ENCODE results near the gene SMAD9. TPM values are rescaled to one million over a fixed set of nuclear protein-coding genes. Genes with fewer than 3 reads are reported as not detected.

SMAD9 gene
- total RNA-seq, 2 experiments from 2014 or later: not detected

- CTCF ChIA-PET: no interaction called here
- ATAC-seq (no peak), DNase-seq (no peak)
- Mint-ChIP-seq H3K36me3 (no peaks in the 10 kb centered on the region), H3K9me3 (ENCODE audit: low read depth) (no peaks in the 10 kb centered on the region), H3K27ac (no peak overlapping the region), H3K4me1 (peaks cover 9% of the 10 kb centered on the region), H3K27me3 (peaks cover 75% of the 10 kb centered on the region), H3K4me3 (no peak overlapping the region)
These were observed 1.5 kb downstream of the SMAD9 start for GRCh38 chr13:36918246-36919131.

GRCh38 chr13:36917311-36917710 lies 2.7 kb downstream of the SMAD9 start:
- ATAC-seq (no peak), DNase-seq (no peak)
- CTCF ChIA-PET: no interaction called here
- Mint-ChIP-seq H3K4me3 (no peak overlapping the region), H3K27me3 (peaks cover 68% of the 10 kb centered on the region), H3K36me3 (no peaks in the 10 kb centered on the region), H3K27ac (no peak overlapping the region), H3K9me3 (ENCODE audit: low read depth) (no peaks in the 10 kb centered on the region), H3K4me1 (peaks cover 9% of the 10 kb centered on the region)

DNA sequence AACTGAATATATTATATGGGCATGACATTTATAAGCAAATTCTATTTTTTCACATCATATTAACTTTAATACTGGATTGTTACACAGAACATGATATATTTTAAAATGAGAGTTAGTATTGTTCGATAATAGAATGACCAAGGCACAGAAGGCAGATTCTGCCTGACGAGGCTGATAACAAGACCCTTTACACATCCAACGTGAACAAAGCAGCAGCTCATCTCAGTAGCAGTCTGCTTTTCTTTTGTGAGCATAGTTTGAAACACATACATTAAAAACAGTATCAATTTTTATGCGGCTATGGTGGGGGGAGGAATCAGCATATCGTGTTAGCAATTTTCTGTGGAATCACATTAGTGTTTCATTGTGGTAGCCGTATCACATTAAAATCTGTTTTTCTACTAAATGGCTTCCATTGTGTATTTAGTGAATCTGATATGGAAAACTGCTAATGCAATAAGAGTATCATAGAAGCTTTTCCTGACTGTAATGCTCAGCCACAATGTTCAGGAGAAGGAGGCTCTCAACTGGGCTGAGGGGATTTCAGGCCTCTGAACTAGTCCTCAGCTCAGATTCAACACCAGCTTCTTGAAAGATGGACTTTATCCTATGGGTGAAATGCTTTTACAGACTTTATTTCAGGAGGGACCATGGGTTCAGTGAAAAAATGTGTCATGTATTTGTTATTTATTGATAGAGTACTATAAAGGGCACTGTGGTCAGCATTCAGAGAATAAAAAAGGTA lies 4.0 kb downstream of the SMAD9 start:
- Mint-ChIP-seq H3K36me3 (no peaks in the 10 kb centered on the region), H3K9me3 (ENCODE audit: low read depth) (no peaks in the 10 kb centered on the region), H3K27ac (no peak overlapping the region), H3K27me3 (peaks cover 62% of the 10 kb centered on the region), H3K4me3 (no peak overlapping the region), H3K4me1 (peaks cover 9% of the 10 kb centered on the region)
- DNase-seq (no peak), ATAC-seq (no peak)
- CTCF ChIA-PET: no interaction called here

- H3K4me3 Mint-ChIP-seq: no peak overlapping the region
- H3K9me3 Mint-ChIP-seq (ENCODE audit: low read depth): no peaks in the 10 kb centered on the region
- DNase-seq (no peak), ATAC-seq (no peak)
- CTCF ChIA-PET: no interaction called here
- peaks cover 55% of the 10 kb centered on the region for H3K27me3 Mint-ChIP-seq
- H3K36me3 Mint-ChIP-seq: no peaks in the 10 kb centered on the region
- no peak overlapping the region for H3K27ac Mint-ChIP-seq
- peaks cover 7% of the 10 kb centered on the region for H3K4me1 Mint-ChIP-seq
These were observed 4.9 kb downstream of the SMAD9 start for GRCh38 chr13:36915106-36915505.

- CTCF ChIA-PET: no interaction called here
- Mint-ChIP-seq H3K9me3 (ENCODE audit: low read depth) (no peaks in the 10 kb centered on the region), H3K27ac (no peak overlapping the region), H3K4me3 (no peak overlapping the region), H3K27me3 (peaks cover 55% of the 10 kb centered on the region), H3K4me1 (peaks cover 7% of the 10 kb centered on the region), H3K36me3 (no peaks in the 10 kb centered on the region)
- ATAC-seq (no peak), DNase-seq (no peak)
These were observed 5.4 kb downstream of the SMAD9 start for GRCh38 chr13:36914648-36915047.

DNA sequence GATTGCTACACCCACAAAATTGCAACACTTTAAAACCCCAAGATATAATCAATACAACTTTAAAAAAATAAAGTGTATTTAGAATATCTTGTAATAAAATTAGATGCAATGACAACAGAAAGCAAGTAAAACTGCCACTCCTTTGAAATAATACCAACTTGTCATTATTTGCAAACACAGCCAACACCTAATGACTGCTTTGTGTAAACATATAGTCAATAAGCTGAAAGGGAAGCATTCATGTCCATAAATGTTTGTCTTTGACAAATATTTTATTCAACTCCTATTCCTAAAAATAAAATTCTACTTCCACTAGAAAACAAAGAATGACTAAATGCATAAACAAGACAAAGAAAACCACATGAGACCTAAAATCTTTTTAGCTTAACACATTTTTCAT lies 6.6 kb downstream of the SMAD9 start:
- Mint-ChIP-seq H3K36me3 (no peaks in the 10 kb centered on the region), H3K4me1 (no peaks in the 10 kb centered on the region), H3K27me3 (peaks cover 45% of the 10 kb centered on the region), H3K27ac (no peak overlapping the region), H3K4me3 (no peak overlapping the region), H3K9me3 (ENCODE audit: low read depth) (no peaks in the 10 kb centered on the region)
- DNase-seq (no peak), ATAC-seq (no peak)
- CTCF ChIA-PET: no interaction called here

- Mint-ChIP-seq H3K4me3 (no peak overlapping the region), H3K36me3 (no peaks in the 10 kb centered on the region), H3K4me1 (no peaks in the 10 kb centered on the region), H3K27me3 (peaks cover 41% of the 10 kb centered on the region), H3K27ac (no peak overlapping the region), H3K9me3 (ENCODE audit: low read depth) (no peaks in the 10 kb centered on the region)
- no peak for DNase-seq
- CTCF ChIA-PET: no interaction called here
- no peak for ATAC-seq
These were observed 7.1 kb downstream of the SMAD9 start for GRCh38 chr13:36912973-36913372.

DNA sequence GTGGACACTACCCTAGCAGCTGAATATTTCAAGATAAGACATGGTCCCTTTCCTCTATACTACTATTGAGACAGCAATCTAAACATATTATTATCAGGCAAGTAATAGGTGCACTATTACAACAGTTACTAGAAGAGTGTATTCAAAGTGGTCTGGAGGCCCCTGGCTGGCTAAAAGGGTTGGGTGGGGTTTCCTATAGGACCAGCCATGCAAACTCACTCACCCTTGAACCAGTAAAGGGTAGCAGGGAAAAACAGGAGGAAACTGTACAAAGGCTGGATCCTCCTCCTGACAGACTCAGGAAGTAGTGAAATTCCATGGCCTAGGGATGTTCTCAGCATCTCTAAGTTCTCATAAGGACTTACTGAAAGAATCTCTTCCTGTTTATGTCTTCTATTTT lies 7.7 kb downstream of the SMAD9 start:
- H3K4me1 Mint-ChIP-seq: no peaks in the 10 kb centered on the region

DNA sequence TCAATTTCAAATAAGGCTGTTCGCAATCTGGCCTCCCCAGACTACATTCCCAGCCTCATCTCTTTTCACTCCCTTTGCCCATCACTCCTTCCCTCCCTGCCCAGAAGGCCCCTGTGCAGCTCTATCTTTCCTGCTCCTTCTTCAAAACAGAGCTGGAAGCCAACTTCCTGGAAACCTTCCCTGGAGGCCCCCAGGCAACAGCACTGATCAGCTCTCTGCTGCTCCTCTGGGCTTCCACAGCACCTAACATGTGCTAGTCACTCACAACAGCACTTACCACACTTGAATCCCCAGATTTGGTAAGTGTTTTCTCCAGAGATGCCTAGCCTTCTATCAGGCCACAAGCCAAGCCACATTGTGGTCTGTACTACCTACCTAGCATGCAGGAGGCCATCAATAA lies 9.5 kb downstream of the SMAD9 start:
- no peaks in the 10 kb centered on the region for H3K9me3 Mint-ChIP-seq (ENCODE audit: low read depth)
- H3K27me3 Mint-ChIP-seq: peaks cover 28% of the 10 kb centered on the region
- H3K4me3 Mint-ChIP-seq: no peak overlapping the region
- CTCF ChIA-PET: no interaction called here
- ATAC-seq: no peak
- no peaks in the 10 kb centered on the region for H3K4me1 Mint-ChIP-seq
- no peak for DNase-seq
- no peaks in the 10 kb centered on the region for H3K36me3 Mint-ChIP-seq
- H3K27ac Mint-ChIP-seq: peak overlapping the region; percentile 9

More for the DNA sequence above, 7.7 kb downstream of the SMAD9 start:
- DNase-seq (no peak), ATAC-seq (no peak)
- H3K4me3 Mint-ChIP-seq: no peak overlapping the region
- H3K9me3 Mint-ChIP-seq (ENCODE audit: low read depth): no peaks in the 10 kb centered on the region
- H3K27me3 Mint-ChIP-seq: peaks cover 38% of the 10 kb centered on the region
- H3K36me3 Mint-ChIP-seq: no peaks in the 10 kb centered on the region
- no peak overlapping the region for H3K27ac Mint-ChIP-seq
- CTCF ChIA-PET: no interaction called here

DNA sequence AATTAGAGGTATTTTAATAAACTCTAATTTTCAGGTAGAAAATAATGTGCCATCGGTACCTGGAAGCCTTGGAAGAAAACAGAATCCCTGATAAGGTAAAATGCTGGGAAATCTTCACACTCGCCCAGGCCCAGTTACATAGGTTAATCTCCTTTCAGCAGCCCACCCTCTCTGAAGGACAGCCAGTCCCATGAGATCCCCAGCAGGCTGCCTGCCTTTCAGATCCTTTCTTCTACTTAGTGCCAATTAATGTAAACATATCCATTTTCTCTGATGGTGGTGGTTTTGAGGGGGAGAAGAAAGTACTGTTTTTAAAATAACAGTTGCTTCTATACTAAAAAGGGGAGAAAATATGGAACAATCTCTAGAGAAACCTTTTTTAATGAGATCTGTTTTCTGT lies 12.2 kb downstream of the SMAD9 start:
- no peak overlapping the region for H3K27ac Mint-ChIP-seq
- peaks cover 22% of the 10 kb centered on the region for H3K27me3 Mint-ChIP-seq
- no peaks in the 10 kb centered on the region for H3K36me3 Mint-ChIP-seq
- no peak overlapping the region for H3K4me3 Mint-ChIP-seq
- no peak for DNase-seq
- no peaks in the 10 kb centered on the region for H3K4me1 Mint-ChIP-seq
- H3K9me3 Mint-ChIP-seq (ENCODE audit: low read depth): no peaks in the 10 kb centered on the region
- CTCF ChIA-PET: no interaction called here
- no peak for ATAC-seq

GRCh38 chr13:36907266-36907665 lies 12.8 kb downstream of the SMAD9 start:
- Mint-ChIP-seq H3K4me3 (no peak overlapping the region), H3K36me3 (no peaks in the 10 kb centered on the region), H3K27ac (no peak overlapping the region), H3K27me3 (peaks cover 22% of the 10 kb centered on the region), H3K4me1 (no peaks in the 10 kb centered on the region), H3K9me3 (ENCODE audit: low read depth) (no peaks in the 10 kb centered on the region)
- CTCF ChIA-PET: no interaction called here
- DNase-seq (no peak), ATAC-seq (no peak)

DNA sequence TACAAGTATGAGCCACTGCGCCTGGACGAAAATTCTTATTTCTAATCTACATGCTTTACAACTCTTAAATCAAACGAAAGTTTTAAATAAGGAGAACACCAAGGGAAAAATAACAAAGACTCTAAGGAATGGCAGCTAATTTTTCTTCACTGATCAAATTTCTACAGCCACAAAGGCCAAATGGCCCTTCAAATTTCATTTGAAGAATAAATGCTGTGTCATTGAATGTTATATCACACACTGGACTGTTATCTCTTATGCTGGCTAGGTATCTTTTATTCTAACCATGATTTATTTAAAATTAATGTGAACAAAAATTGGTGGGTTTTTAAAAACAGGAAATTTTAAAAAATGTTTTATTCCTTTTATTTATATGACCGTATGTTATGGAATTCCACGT lies 14.1 kb downstream of the SMAD9 start:
- Mint-ChIP-seq H3K4me1 (no peaks in the 10 kb centered on the region), H3K27ac (no peak overlapping the region), H3K27me3 (peaks cover 26% of the 10 kb centered on the region), H3K36me3 (no peaks in the 10 kb centered on the region), H3K9me3 (ENCODE audit: low read depth) (no peaks in the 10 kb centered on the region), H3K4me3 (no peak overlapping the region)
- CTCF ChIA-PET: no interaction called here
- DNase-seq (no peak), ATAC-seq (no peak)

GRCh38 chr13:36903925-36904595 lies 16.0 kb downstream of the SMAD9 start:
- Mint-ChIP-seq H3K9me3 (ENCODE audit: low read depth) (no peaks in the 10 kb centered on the region), H3K36me3 (no peaks in the 10 kb centered on the region), H3K27ac (no peak overlapping the region), H3K27me3 (peaks cover 37% of the 10 kb centered on the region), H3K4me3 (no peak overlapping the region), H3K4me1 (no peaks in the 10 kb centered on the region)
- CTCF ChIA-PET: interaction anchor here (0.6 kb wide), 1 partner anchor 14 kb away, joined by 3 read pairs; no protein-coding TSS in a partner anchor
- no peak for DNase-seq
- no peak for ATAC-seq
